Neural cell (in vitro differentiated cells): Measurements from ENCODE around the gene SF3B1. TPM values are rescaled to one million over a fixed set of nuclear protein-coding genes. Genes with fewer than 3 reads are reported as not detected.

Source experiments
- H2AFZ ChIP-seq: fragments of 200-600, 300-800 bp; sonication (generic), shearing (Covaris generic); 2 replicates; pipeline ENCODE4 v1.6.0; 2014; ENCODE audit warnings: low read depth, mild to moderate bottlenecking, antibody characterized with exemption, low read length, moderate library complexity
- H3F3A ChIP-seq: fragments of 200-600 bp; shearing (Covaris generic); 2 replicates; pipeline ENCODE4 v1.6.1; 2016; ENCODE audit warnings: mild to moderate bottlenecking, moderate library complexity, mixed read lengths, antibody characterized with exemption, low read length; ENCODE audit not compliant: insufficient read depth, poor library complexity, severe bottlenecking
- H3K27ac ChIP-seq: fragments of 200-600, 300-800 bp; sonication (generic), shearing (Covaris generic); 2 replicates; pipeline ENCODE4 v1.5.1; 2014; ENCODE audit warnings: mild to moderate bottlenecking, low read length, moderate library complexity
- H3K27me3 ChIP-seq: fragments of 300-800, 200-600 bp; sonication (generic), shearing (Covaris generic); 2 replicates; pipeline ENCODE4 v1.6.0; 2014; ENCODE audit warnings: mild to moderate bottlenecking, low read depth, low read length, moderate library complexity; ENCODE audit not compliant: insufficient read depth
- H3K36me3 ChIP-seq: fragments of 300-800, 200-600 bp; sonication (generic), shearing (Covaris generic); 2 replicates; pipeline ENCODE4 v1.5.1; 2014; ENCODE audit warnings: mild to moderate bottlenecking, antibody characterized with exemption, low read length, moderate library complexity; ENCODE audit not compliant: insufficient read depth
- H3K4me2 ChIP-seq: fragments of 300-800, 200-600 bp; sonication (generic), shearing (Covaris generic); 2 replicates; pipeline ENCODE4 v1.6.0; 2014; ENCODE audit warnings: mild to moderate bottlenecking, low read length
- H3K4me3 ChIP-seq: fragments of 300-800, 200-600 bp; sonication (generic), shearing (Covaris generic); 2 replicates; pipeline ENCODE4 v1.5.1; 2014; ENCODE audit warnings: mild to moderate bottlenecking, low read length, moderate library complexity
- H3K79me2 ChIP-seq: fragments of 200-600 bp; shearing (Covaris generic); replicated peaks from 2 replicates; pipeline ENCODE4 v1.6.0; 2014; ENCODE audit warnings: mild to moderate bottlenecking, low read length, moderate library complexity; ENCODE audit not compliant: insufficient read depth
- H3K9ac ChIP-seq: fragments of 300-800, 200-600 bp; sonication (generic), shearing (Covaris generic); 2 replicates; pipeline ENCODE4 v1.6.1; 2016; ENCODE audit warnings: mild to moderate bottlenecking, low read length, mixed read lengths
- H3K9me2 ChIP-seq: fragments of 200-600 bp; shearing (Covaris generic); 2 replicates; pipeline ENCODE4 v1.6.1; 2016; ENCODE audit warnings: mild to moderate bottlenecking, low read length, mixed read lengths; ENCODE audit not compliant: insufficient read depth
- H3K9me3 ChIP-seq: fragments of 200-600, 300-800 bp; sonication (generic), shearing (Covaris generic); 2 replicates; pipeline ENCODE4 v1.6.1; 2016; ENCODE audit warnings: mild to moderate bottlenecking, mixed run types, low read length, moderate library complexity, mixed read lengths
- H4K20me1 ChIP-seq: fragments of 200-600 bp; shearing (Covaris generic); 2 replicates; pipeline ENCODE4 v1.6.1; 2016; ENCODE audit warnings: mild to moderate bottlenecking, mixed run types; ENCODE audit not compliant: insufficient read depth
- EP300 ChIP-seq: fragments of 450-650 bp; conservative IDR thresholded peaks from 2 replicates; pipeline ENCODE4 v1.6.1; 2014; ENCODE audit warnings: antibody characterized with exemption, mild to moderate bottlenecking, moderate library complexity; ENCODE audit not compliant: poor library complexity, severe bottlenecking
- EZH2 ChIP-seq: fragments of 200-600, 300-800 bp; shearing (Covaris generic), sonication (generic); IDR thresholded peaks from 2 replicates; pipeline ENCODE4 v1.6.1; 2014; ENCODE audit warnings: antibody characterized with exemption, low read length, borderline replicate concordance, mild to moderate bottlenecking; ENCODE audit not compliant: insufficient read depth, poor library complexity, severe bottlenecking
- MXI1 ChIP-seq: fragments of 450-650 bp; conservative IDR thresholded peaks from 2 replicates; pipeline ENCODE4 v1.6.1; 2014; ENCODE audit warnings: antibody characterized with exemption, mild to moderate bottlenecking; ENCODE audit not compliant: poor library complexity, severe bottlenecking
- POLR2AphosphoS5 ChIP-seq: IDR thresholded peaks from 2 replicates; pipeline ENCODE4 v1.6.1; 2012
- RAD21 ChIP-seq: fragments of 450-650 bp; conservative IDR thresholded peaks from 2 replicates; pipeline ENCODE4 v1.6.1; 2014; ENCODE audit warnings: antibody characterized with exemption, mild to moderate bottlenecking, moderate library complexity
- SMC3 ChIP-seq: fragments of 450-650 bp; conservative IDR thresholded peaks from 2 replicates; pipeline ENCODE4 v1.6.1; 2014; ENCODE audit warnings: antibody characterized with exemption, mild to moderate bottlenecking, moderate library complexity; ENCODE audit not compliant: poor library complexity
- TAF1 ChIP-seq: IDR thresholded peaks from 2 replicates; pipeline ENCODE4 v1.6.1; 2012; ENCODE audit warnings: low read depth
- polyA plus RNA-seq: library from polyadenylated mRNA; depleted of rRNA; stranded (reverse); fragments of >200 nt; gene quantifications from 2 replicates; pipeline ENCODE4 v1.2.3, GENCODE V29; 2014
- TF ChIP-seq, protein P1 (sequence below): fragments of 450-650 bp; IDR thresholded peaks from 2 replicates; pipeline ENCODE4 v1.5.1; 2014; ENCODE audit warnings: antibody characterized with exemption, mild to moderate bottlenecking, moderate library complexity; ENCODE audit not compliant: poor library complexity, severe bottlenecking
- TF ChIP-seq, protein P2 (sequence below): IDR thresholded peaks from 2 replicates; pipeline ENCODE4 v1.6.1; 2012; ENCODE audit warnings: borderline replicate concordance

SF3B1 gene
- polyA plus RNA-seq, 1 donor from 2014 or later = 1,143 TPM

DNA sequence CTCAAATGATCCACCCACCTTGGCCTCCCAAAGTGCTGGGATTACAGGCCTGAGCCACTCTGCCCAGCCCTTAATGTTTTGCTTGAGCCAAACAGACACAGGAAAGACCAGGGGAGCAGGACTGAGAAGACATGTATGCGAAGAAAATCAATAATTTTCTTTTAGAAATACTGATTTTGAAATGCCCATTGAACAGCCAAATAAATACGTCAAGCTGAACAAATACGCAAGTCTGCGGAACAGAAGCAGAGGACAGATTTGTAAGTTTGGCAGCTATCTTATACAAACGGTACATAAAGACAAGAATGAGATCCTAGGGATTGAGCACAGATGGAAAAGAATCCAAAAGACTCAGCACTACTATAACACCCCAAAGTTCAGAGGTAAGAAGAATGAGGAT is 20.8 kb downstream of the SF3B1 start:
- H3K9me3 ChIP-seq = no peaks in the 10 kb centered on the region
- H3K36me3 ChIP-seq = peaks cover 5% of the 10 kb centered on the region
- TF ChIP-seq EZH2 = no peak
- TF ChIP-seq, protein P1, sequence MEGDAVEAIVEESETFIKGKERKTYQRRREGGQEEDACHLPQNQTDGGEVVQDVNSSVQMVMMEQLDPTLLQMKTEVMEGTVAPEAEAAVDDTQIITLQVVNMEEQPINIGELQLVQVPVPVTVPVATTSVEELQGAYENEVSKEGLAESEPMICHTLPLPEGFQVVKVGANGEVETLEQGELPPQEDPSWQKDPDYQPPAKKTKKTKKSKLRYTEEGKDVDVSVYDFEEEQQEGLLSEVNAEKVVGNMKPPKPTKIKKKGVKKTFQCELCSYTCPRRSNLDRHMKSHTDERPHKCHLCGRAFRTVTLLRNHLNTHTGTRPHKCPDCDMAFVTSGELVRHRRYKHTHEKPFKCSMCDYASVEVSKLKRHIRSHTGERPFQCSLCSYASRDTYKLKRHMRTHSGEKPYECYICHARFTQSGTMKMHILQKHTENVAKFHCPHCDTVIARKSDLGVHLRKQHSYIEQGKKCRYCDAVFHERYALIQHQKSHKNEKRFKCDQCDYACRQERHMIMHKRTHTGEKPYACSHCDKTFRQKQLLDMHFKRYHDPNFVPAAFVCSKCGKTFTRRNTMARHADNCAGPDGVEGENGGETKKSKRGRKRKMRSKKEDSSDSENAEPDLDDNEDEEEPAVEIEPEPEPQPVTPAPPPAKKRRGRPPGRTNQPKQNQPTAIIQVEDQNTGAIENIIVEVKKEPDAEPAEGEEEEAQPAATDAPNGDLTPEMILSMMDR = no peak
- TF ChIP-seq EP300 = no peak
- no peak for TF ChIP-seq RAD21
- TF ChIP-seq MXI1 = no peak
- TF ChIP-seq POLR2AphosphoS5 = no peak
- TF ChIP-seq SMC3 = no peak
- TF ChIP-seq, protein P2, sequence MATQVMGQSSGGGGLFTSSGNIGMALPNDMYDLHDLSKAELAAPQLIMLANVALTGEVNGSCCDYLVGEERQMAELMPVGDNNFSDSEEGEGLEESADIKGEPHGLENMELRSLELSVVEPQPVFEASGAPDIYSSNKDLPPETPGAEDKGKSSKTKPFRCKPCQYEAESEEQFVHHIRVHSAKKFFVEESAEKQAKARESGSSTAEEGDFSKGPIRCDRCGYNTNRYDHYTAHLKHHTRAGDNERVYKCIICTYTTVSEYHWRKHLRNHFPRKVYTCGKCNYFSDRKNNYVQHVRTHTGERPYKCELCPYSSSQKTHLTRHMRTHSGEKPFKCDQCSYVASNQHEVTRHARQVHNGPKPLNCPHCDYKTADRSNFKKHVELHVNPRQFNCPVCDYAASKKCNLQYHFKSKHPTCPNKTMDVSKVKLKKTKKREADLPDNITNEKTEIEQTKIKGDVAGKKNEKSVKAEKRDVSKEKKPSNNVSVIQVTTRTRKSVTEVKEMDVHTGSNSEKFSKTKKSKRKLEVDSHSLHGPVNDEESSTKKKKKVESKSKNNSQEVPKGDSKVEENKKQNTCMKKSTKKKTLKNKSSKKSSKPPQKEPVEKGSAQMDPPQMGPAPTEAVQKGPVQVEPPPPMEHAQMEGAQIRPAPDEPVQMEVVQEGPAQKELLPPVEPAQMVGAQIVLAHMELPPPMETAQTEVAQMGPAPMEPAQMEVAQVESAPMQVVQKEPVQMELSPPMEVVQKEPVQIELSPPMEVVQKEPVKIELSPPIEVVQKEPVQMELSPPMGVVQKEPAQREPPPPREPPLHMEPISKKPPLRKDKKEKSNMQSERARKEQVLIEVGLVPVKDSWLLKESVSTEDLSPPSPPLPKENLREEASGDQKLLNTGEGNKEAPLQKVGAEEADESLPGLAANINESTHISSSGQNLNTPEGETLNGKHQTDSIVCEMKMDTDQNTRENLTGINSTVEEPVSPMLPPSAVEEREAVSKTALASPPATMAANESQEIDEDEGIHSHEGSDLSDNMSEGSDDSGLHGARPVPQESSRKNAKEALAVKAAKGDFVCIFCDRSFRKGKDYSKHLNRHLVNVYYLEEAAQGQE = no peak
- no peak for TF ChIP-seq TAF1
- H3K4me2 ChIP-seq = no peak overlapping the region
- H3K27me3 ChIP-seq = no peaks in the 10 kb centered on the region
- no peaks in the 10 kb centered on the region for H3F3A ChIP-seq
- no peak overlapping the region for H3K4me3 ChIP-seq
- no peaks in the 10 kb centered on the region for H4K20me1 ChIP-seq
- H3K79me2 ChIP-seq = peaks cover 8% of the 10 kb centered on the region
- no peak overlapping the region for H3K27ac ChIP-seq
- H3K9me2 ChIP-seq = no peaks in the 10 kb centered on the region
- H2AFZ ChIP-seq = no peak overlapping the region
- no peak overlapping the region for H3K9ac ChIP-seq

DNA sequence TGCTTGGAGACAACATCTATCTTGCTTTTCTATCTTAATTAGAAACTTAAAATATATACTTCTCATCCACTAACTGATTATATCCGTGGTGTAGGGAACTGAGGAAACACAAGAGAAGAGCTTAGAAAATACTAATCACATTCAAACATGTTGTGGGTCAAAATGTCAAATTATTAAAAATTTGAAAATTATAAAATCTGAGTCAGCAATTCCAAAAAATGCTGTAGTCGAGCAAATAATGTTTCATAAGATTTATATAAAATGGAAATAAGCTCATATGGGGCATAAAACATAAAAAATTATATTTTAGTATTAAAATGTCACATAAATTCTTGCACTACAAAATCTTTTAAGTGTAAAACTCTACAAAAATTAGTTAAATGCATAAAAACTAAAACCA is 29.2 kb downstream of the SF3B1 start:
- Histone ChIP-seq H2AFZ (no peak overlapping the region), H3K79me2 (no peaks in the 10 kb centered on the region), H3K36me3 (peaks cover 10% of the 10 kb centered on the region), H3K9me2 (no peaks in the 10 kb centered on the region), H3K27ac (no peak overlapping the region), H3K27me3 (no peaks in the 10 kb centered on the region), H3K9ac (no peak overlapping the region), H3K9me3 (no peaks in the 10 kb centered on the region), H4K20me1 (no peaks in the 10 kb centered on the region), H3K4me3 (no peak overlapping the region), H3K4me2 (no peak overlapping the region), H3F3A (no peaks in the 10 kb centered on the region)
- TF ChIP-seq EZH2 (no peak), RAD21 (no peak), TAF1 (no peak), EP300 (no peak), POLR2AphosphoS5 (no peak), SMC3 (no peak), MXI1 (no peak)
- TF ChIP-seq, protein P2 = no peak
- TF ChIP-seq, protein P1 = no peak
